ENCODE measurements around the gene SEC22B. TPM values are rescaled to one million over a fixed set of nuclear protein-coding genes. Genes with fewer than 3 reads are reported as not detected.
"Not testable (repeated sequence)": the region's sequence is repeated elsewhere in the genome, so short reads cannot be mapped to it uniquely, and the experiment has no call there.

SEC22B gene
- total and polyA plus RNA-seq, 2 of the 13 experiments (the other 11 are each of a cell fraction or from before 2014, with no cell fraction given), result 14.2 to 29.1 TPM

DNA sequence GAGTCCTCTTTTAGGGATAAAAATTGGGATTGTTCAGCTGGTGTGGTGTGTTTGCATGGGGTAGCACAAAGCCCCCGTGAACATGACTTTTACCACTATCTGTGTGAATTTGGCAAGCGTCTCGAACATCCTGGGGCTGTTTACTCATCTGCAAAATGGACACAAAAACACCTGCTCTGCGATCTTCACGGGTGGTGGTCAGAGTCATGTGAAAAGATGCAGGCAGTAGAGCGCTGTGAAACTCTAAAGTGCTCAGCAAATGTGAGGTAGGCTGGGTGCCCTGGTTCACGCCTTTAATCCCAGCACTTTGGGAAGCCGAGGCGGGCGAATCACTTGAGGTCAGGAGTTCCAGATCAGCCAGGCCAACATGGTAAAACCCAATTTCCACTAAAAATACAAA is 67.1 kb downstream of the SEC22B start:
- POLR2A ChIA-PET; H3K27ac ChIP-seq (ENCODE audit: extremely low read length, insufficient read depth, low read length); BruUV-seq (replicated peaks); H3K27me3 ChIP-seq (ENCODE audit: control insufficient read depth in 1 of 2, insufficient read depth in 2 of 2, low read length in 2 of 2); FAIRE-seq; H3K4me1 ChIP-seq (ENCODE audit: insufficient read depth, low read length); H3K36me3 ChIP-seq (replicated peaks in 1 of 2; ENCODE audit: control insufficient read depth in 1 of 2, insufficient read depth in 2 of 2, low read length in 2 of 2); H3K79me2 ChIP-seq (ENCODE audit: insufficient read depth, low read length); ATAC-seq; intact Hi-C loops (cut with micrococcal nuclease; ENCODE audit: unreplicated experiment); H3K4me2 ChIP-seq (ENCODE audit: low read depth, low read length); H3K9ac ChIP-seq (ENCODE audit: insufficient read depth, low read depth, low read length); H3K9me3 ChIP-seq (ENCODE audit: low read length); H4K20me1 ChIP-seq (ENCODE audit: insufficient read depth, low read length); DNase-seq (ENCODE audit: low spot score); H3K4me3 ChIP-seq (replicated peaks in 1 of 3; ENCODE audit: insufficient read depth in 1 of 3, low read depth in 2 of 3, low read length in 3 of 3); CTCF ChIA-PET (ENCODE audit: low intra/inter-chr PET ratio, low total read pairs); in situ Hi-C loops (cut with HindIII; ENCODE audit: extremely low pct_ligation_motif_present, low pct_unique_long_range_greater_than_20kb); H2AFZ ChIP-seq (ENCODE audit: low read length): not testable (repeated sequence)
- 54% methylated on average over 10 of the region's 10 CpGs for WGBS (ENCODE audit: low lambda C conversion rate)

DNA sequence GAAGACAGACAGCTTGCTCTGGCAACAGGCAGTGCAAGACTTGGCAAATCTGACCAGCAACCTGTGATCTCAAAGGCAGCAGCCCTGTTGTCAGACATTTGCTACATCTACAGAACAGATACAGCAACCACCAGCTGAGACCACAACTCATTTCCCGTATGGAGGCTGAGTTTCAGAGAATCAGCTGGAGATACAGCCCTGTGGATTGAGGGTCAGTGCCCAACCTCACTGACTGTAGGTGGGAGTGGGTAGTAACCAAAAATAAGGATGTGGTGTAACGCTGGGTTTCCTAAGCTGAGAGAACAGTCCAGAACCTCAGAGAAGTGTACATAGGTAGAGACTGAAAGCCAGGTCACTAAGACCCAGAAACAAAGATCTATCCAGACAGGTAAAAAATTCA is 71.0 kb downstream of the SEC22B start:
- POLR2A ChIA-PET; H3K4me2 ChIP-seq (ENCODE audit: low read depth, low read length); BruUV-seq (replicated peaks); H2AFZ ChIP-seq (ENCODE audit: low read length); H3K4me1 ChIP-seq (ENCODE audit: insufficient read depth, low read length); H3K79me2 ChIP-seq (ENCODE audit: insufficient read depth, low read length); H3K27ac ChIP-seq (ENCODE audit: extremely low read length, insufficient read depth, low read length); ATAC-seq; H3K36me3 ChIP-seq (replicated peaks in 1 of 2; ENCODE audit: control insufficient read depth in 1 of 2, insufficient read depth in 2 of 2, low read length in 2 of 2); H3K9ac ChIP-seq (ENCODE audit: insufficient read depth, low read depth, low read length); H4K20me1 ChIP-seq (ENCODE audit: insufficient read depth, low read length); H3K9me3 ChIP-seq (ENCODE audit: low read length); H3K27me3 ChIP-seq (ENCODE audit: control insufficient read depth in 1 of 2, insufficient read depth in 2 of 2, low read length in 2 of 2); FAIRE-seq; DNase-seq (ENCODE audit: low spot score); intact Hi-C loops (cut with micrococcal nuclease; ENCODE audit: unreplicated experiment); CTCF ChIA-PET (ENCODE audit: low intra/inter-chr PET ratio, low total read pairs); H3K4me3 ChIP-seq (replicated peaks in 1 of 3; ENCODE audit: insufficient read depth in 1 of 3, low read depth in 2 of 3, low read length in 3 of 3); in situ Hi-C loops (cut with HindIII; ENCODE audit: extremely low pct_ligation_motif_present, low pct_unique_long_range_greater_than_20kb): not testable (repeated sequence)
- WGBS (ENCODE audit: low lambda C conversion rate), result 4% methylated on average over 2 of the region's 2 CpGs

DNA sequence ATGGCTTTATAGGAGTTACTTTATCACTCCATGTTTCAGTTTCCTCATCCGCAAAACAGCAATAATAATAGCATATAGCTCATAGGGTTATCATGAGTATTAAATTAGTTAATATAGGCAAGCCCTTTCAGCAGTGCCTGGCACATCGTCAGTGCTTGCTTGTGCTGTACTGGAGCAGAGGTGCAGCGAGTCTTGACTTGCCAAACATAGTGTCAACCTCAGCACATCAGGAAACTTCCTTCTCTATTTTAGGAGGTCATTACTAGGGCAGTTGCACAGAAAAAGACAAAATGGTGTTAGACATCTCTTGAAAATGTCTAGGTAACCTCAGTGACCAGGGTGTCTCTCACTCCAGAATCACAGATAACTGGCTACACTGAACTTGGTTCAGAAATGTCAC is 72.6 kb downstream of the SEC22B start:
- H3K9me3 ChIP-seq (ENCODE audit: low read length); BruUV-seq (replicated peaks); H3K27me3 ChIP-seq (ENCODE audit: control insufficient read depth in 1 of 2, insufficient read depth in 2 of 2, low read length in 2 of 2); H3K9ac ChIP-seq (ENCODE audit: insufficient read depth, low read depth, low read length); H3K36me3 ChIP-seq (replicated peaks in 1 of 2; ENCODE audit: control insufficient read depth in 1 of 2, insufficient read depth in 2 of 2, low read length in 2 of 2); H3K4me2 ChIP-seq (ENCODE audit: low read depth, low read length); ATAC-seq; intact Hi-C loops (cut with micrococcal nuclease; ENCODE audit: unreplicated experiment); POLR2A ChIA-PET; H4K20me1 ChIP-seq (ENCODE audit: insufficient read depth, low read length); H2AFZ ChIP-seq (ENCODE audit: low read length); H3K27ac ChIP-seq (ENCODE audit: extremely low read length, insufficient read depth, low read length); in situ Hi-C loops (cut with HindIII; ENCODE audit: extremely low pct_ligation_motif_present, low pct_unique_long_range_greater_than_20kb); H3K4me3 ChIP-seq (replicated peaks in 1 of 3; ENCODE audit: insufficient read depth in 1 of 3, low read depth in 2 of 3, low read length in 3 of 3); H3K79me2 ChIP-seq (ENCODE audit: insufficient read depth, low read length); DNase-seq (ENCODE audit: low spot score); H3K4me1 ChIP-seq (ENCODE audit: insufficient read depth, low read length); CTCF ChIA-PET (ENCODE audit: low intra/inter-chr PET ratio, low total read pairs): not testable (repeated sequence)
- FAIRE-seq, result peak; percentile 28
- WGBS (ENCODE audit: low lambda C conversion rate), result no CpG with 5 or more reads among the region's 3 CpGs

DNA sequence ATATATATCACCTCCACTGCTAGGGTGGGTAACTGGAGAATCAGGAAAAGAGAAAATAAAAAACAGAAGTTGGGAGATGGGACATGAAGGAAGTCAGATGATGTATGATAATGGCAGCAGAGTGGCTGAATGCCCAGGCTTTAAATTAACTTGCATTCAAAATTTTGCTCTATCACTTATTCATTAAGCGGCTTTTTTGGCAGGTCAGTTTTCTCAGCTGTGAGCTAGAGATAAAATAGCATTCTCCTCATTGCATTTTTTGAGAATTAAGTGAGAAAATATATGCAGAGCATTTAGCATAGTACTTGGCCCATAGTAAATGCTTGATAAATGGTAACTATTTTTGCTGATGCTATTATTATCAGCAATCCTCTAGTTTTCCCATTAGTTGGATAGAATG is 74.7 kb downstream of the SEC22B start:
- H3K4me2 ChIP-seq (ENCODE audit: low read depth, low read length); H3K27me3 ChIP-seq (ENCODE audit: control insufficient read depth in 1 of 2, insufficient read depth in 2 of 2, low read length in 2 of 2); CTCF ChIA-PET (ENCODE audit: low intra/inter-chr PET ratio, low total read pairs); H3K79me2 ChIP-seq (ENCODE audit: insufficient read depth, low read length); intact Hi-C loops (cut with micrococcal nuclease; ENCODE audit: unreplicated experiment); in situ Hi-C loops (cut with HindIII; ENCODE audit: extremely low pct_ligation_motif_present, low pct_unique_long_range_greater_than_20kb); H3K4me3 ChIP-seq (replicated peaks in 1 of 3; ENCODE audit: insufficient read depth in 1 of 3, low read depth in 2 of 3, low read length in 3 of 3); POLR2A ChIA-PET; H3K36me3 ChIP-seq (replicated peaks in 1 of 2; ENCODE audit: control insufficient read depth in 1 of 2, insufficient read depth in 2 of 2, low read length in 2 of 2); H3K9ac ChIP-seq (ENCODE audit: insufficient read depth, low read depth, low read length); ATAC-seq; H3K9me3 ChIP-seq (ENCODE audit: low read length); H3K27ac ChIP-seq (ENCODE audit: extremely low read length, insufficient read depth, low read length); FAIRE-seq; H3K4me1 ChIP-seq (ENCODE audit: insufficient read depth, low read length); H2AFZ ChIP-seq (ENCODE audit: low read length); DNase-seq (ENCODE audit: low spot score); H4K20me1 ChIP-seq (ENCODE audit: insufficient read depth, low read length); BruUV-seq (replicated peaks): not testable (repeated sequence)
- WGBS (ENCODE audit: low lambda C conversion rate), result 81% methylated on average over 1 of the region's 1 CpG
